ENCODE measurements around the gene PTGS2. TPM values are rescaled to one million over a fixed set of nuclear protein-coding genes. Genes with fewer than 3 reads are reported as not detected.

Gene PTGS2
- 10 to 100 TPM in 1 of 2 donors, under 1 TPM in 1; 0.57 to 14.9 TPM for total RNA-seq

- Histone ChIP-seq H3K27ac (peak within 1 kb of the TSS; percentile 75), H3K27me3 (no peaks in the 10 kb centered on the region), H3K36me3 (no peaks in the 10 kb centered on the region), H3K4me3 (peak within 1 kb of the TSS; percentile 51), H3K9ac (ENCODE audit: low read depth in 2 of 2, low read length in 2 of 2) (peak within 1 kb of the TSS; percentile 55 to 75), H3K9me3 (no peaks in the 10 kb centered on the region), H3K4me1 (no peaks in the 10 kb centered on the region)
- intact Hi-C loops (cut with DNase I), result loop anchor here (10.0 kb wide), 1 partner anchor 196 kb away; no protein-coding TSS in a partner anchor
- TF ChIP-seq CTCF (IDR thresholded peaks at IDR 0.05), result peak; percentile 31
- DNase-seq, result peak; percentile 80
Observed at GRCh38 chr1:186680245-186681061, at the start of gene PTGS2. TSS of gene PTGS2 (minus strand) at chr1:186680423. CDS start at chr1:186680290, 133 bp downstream.

GRCh38 chr1:186722711-186723309 is 42.6 kb upstream of the PTGS2 start:
- Histone ChIP-seq H3K9me3 (no peaks in the 10 kb centered on the region), H3K9ac (ENCODE audit: low read depth in 2 of 2, low read length in 2 of 2) (no peak overlapping the region), H3K4me1 (no peaks in the 10 kb centered on the region), H3K36me3 (no peaks in the 10 kb centered on the region), H3K27me3 (no peaks in the 10 kb centered on the region), H3K27ac (no peak overlapping the region), H3K4me3 (no peak overlapping the region)
- intact Hi-C loops (cut with DNase I), result loop anchor here (5.0 kb wide), 1 partner anchor 264 kb away; no protein-coding TSS in a partner anchor
- peak; percentile 31 for DNase-seq
- peak; percentile 50 for TF ChIP-seq CTCF (IDR thresholded peaks at IDR 0.05)

- no peaks in the 10 kb centered on the region for H3K27me3 ChIP-seq
- H3K4me3 ChIP-seq, result no peak overlapping the region
- no peak for DNase-seq
- no peak overlapping the region for H3K9ac ChIP-seq (ENCODE audit: low read depth in 2 of 2, low read length in 2 of 2)
- H3K4me1 ChIP-seq, result no peaks in the 10 kb centered on the region
- no peaks in the 10 kb centered on the region for H3K9me3 ChIP-seq
- no peak for TF ChIP-seq CTCF (IDR thresholded peaks at IDR 0.05)
- no peaks in the 10 kb centered on the region for H3K36me3 ChIP-seq
- intact Hi-C loops (cut with DNase I), result no loop called here
- H3K27ac ChIP-seq, result no peak overlapping the region
Observed at GRCh38 chr1:186717286-186717685, 37.1 kb upstream of the PTGS2 start.

- intact Hi-C loops (cut with DNase I), result no loop called here
- no peak overlapping the region for H3K27ac ChIP-seq
- H3K9me3 ChIP-seq, result no peaks in the 10 kb centered on the region
- no peaks in the 10 kb centered on the region for H3K4me1 ChIP-seq
- no peak for DNase-seq
- H3K36me3 ChIP-seq, result no peaks in the 10 kb centered on the region
- TF ChIP-seq CTCF (IDR thresholded peaks at IDR 0.05), result no peak
- H3K9ac ChIP-seq (ENCODE audit: low read depth in 2 of 2, low read length in 2 of 2), result no peak overlapping the region
- H3K4me3 ChIP-seq, result no peak overlapping the region
- no peaks in the 10 kb centered on the region for H3K27me3 ChIP-seq
Observed at GRCh38 chr1:186715887-186716809, 35.9 kb upstream of the PTGS2 start.

- Histone ChIP-seq H3K9me3 (no peaks in the 10 kb centered on the region), H3K36me3 (no peaks in the 10 kb centered on the region), H3K9ac (ENCODE audit: low read depth in 2 of 2, low read length in 2 of 2) (no peak overlapping the region), H3K4me1 (no peaks in the 10 kb centered on the region), H3K27ac (no peak overlapping the region), H3K4me3 (no peak overlapping the region), H3K27me3 (no peaks in the 10 kb centered on the region)
- TF ChIP-seq CTCF (IDR thresholded peaks at IDR 0.05), result no peak
- intact Hi-C loops (cut with DNase I), result no loop called here
- no peak for DNase-seq
Observed at GRCh38 chr1:186710696-186711095, 30.5 kb upstream of the PTGS2 start.

Measured in colonic mucosa (tissue), 4 donors.